GM23338 (cell line): Measurements from ENCODE around the gene ITPR2. TPM values are rescaled to one million over a fixed set of nuclear protein-coding genes. Genes with fewer than 3 reads are reported as not detected.

Source experiments
- ATAC-seq: fragments of 200-7000 bp; cut with Tn5 transposase; 3 replicates; pipeline ENCODE4 v1.9.1; 2020
- DNase-seq: peaks from one replicate; pipeline ENCODE4 v3.0.0-alpha.2; 2015; ENCODE audit warnings: low spot score
- H2AFZ ChIP-seq: fragments of 200-600 bp; sonication (generic); 2 replicates; pipeline ENCODE4 v1.8.0; 2016; ENCODE audit warnings: antibody characterized with exemption, mild to moderate bottlenecking, moderate library complexity
- H3F3A ChIP-seq: fragments of 200-600 bp; sonication (generic); replicated peaks from 2 replicates; pipeline ENCODE4 v1.8.0; 2017; ENCODE audit warnings: antibody characterized with exemption, mixed run types, low read depth
- H3K27ac ChIP-seq: fragments of 200-600 bp; sonication (generic); 2 replicates; pipeline ENCODE4 v1.6.1; 2016; ENCODE audit warnings: low read depth
- H3K27me3 ChIP-seq: fragments of 200-600 bp; sonication (generic); 2 replicates; pipeline ENCODE4 v1.8.0; 2016; ENCODE audit warnings: mild to moderate bottlenecking, mixed run types, moderate library complexity; ENCODE audit not compliant: insufficient read depth
- H3K36me3 ChIP-seq: fragments of 200-600 bp; sonication (generic); 2 replicates; pipeline ENCODE4 v1.8.0; 2016; ENCODE audit warnings: mild to moderate bottlenecking; ENCODE audit not compliant: insufficient read depth
- H3K4me1 ChIP-seq: fragments of 200-600 bp; sonication (generic); 2 replicates; pipeline ENCODE4 v1.8.0; 2016; ENCODE audit warnings: mild to moderate bottlenecking, moderate library complexity; ENCODE audit not compliant: insufficient read depth
- H3K4me2 ChIP-seq: fragments of 200-600 bp; sonication (generic); 2 replicates; pipeline ENCODE4 v1.7.1; 2017; ENCODE audit warnings: mixed run types
- H3K4me3 ChIP-seq: fragments of 200-600 bp; sonication (generic); 2 replicates; pipeline ENCODE4 v1.6.1; 2016; ENCODE audit warnings: mixed run types
- H3K79me2 ChIP-seq: fragments of 200-600 bp; sonication (generic); replicated peaks from 2 replicates; pipeline ENCODE4 v1.8.0; 2017; ENCODE audit warnings: mild to moderate bottlenecking; ENCODE audit not compliant: insufficient read depth
- H3K9me2 ChIP-seq: fragments of 200-600 bp; sonication (generic); 2 replicates; pipeline ENCODE4 v1.8.0; 2017; ENCODE audit not compliant: insufficient read depth
- H4K20me1 ChIP-seq: fragments of 200-600 bp; sonication (generic); replicated peaks from 2 replicates; pipeline ENCODE4 v1.8.0; 2017; ENCODE audit warnings: mild to moderate bottlenecking; ENCODE audit not compliant: insufficient read depth
- H3K27ac Mint-ChIP-seq: 2 replicates; pipeline ENCODE4 v1.8.0; 2020; ENCODE audit warnings: inconsistent platforms, mild to moderate bottlenecking, moderate library complexity, mixed read lengths
- H3K27me3 Mint-ChIP-seq: 3 replicates; pipeline ENCODE4 v1.8.0; 2022; ENCODE audit warnings: low read depth, mild to moderate bottlenecking, moderate library complexity, mixed read lengths, inconsistent platforms; ENCODE audit not compliant: insufficient read depth, poor library complexity
- H3K36me3 Mint-ChIP-seq: 3 replicates; pipeline ENCODE4 v1.8.0; 2021; ENCODE audit warnings: low read depth, mild to moderate bottlenecking, inconsistent platforms, moderate library complexity, mixed read lengths
- H3K4me1 Mint-ChIP-seq: 3 replicates; pipeline ENCODE4 v1.8.0; 2020; ENCODE audit warnings: mild to moderate bottlenecking, inconsistent platforms, mixed read lengths
- H3K4me3 Mint-ChIP-seq: 3 replicates; pipeline ENCODE4 v1.8.0; 2021; ENCODE audit warnings: moderate library complexity, mild to moderate bottlenecking, inconsistent platforms, mixed read lengths
- H3K9me3 Mint-ChIP-seq: 3 replicates; pipeline ENCODE4 v1.8.0; 2020; ENCODE audit warnings: moderate library complexity, mild to moderate bottlenecking, inconsistent platforms, mixed read lengths
- CREB1 ChIP-seq: fragments of 250-450 bp; sonication (Bioruptor Pico); IDR thresholded peaks from 2 replicates; pipeline ENCODE4 v1.5.0; 2020; ENCODE audit warnings: low read depth, mild to moderate bottlenecking, moderate library complexity
- CTCF ChIP-seq, 2 experiments: fragments of 200-600 bp in 1 of 2; sonication (generic) in 1 of 2; conservative IDR thresholded peaks; 2 replicates each; pipeline versions ENCODE4 v1.5.1 to v1.6.1; 2016 to 2017; ENCODE audit warnings: antibody characterized with exemption in 2 of 2, low read depth in 2 of 2, mild to moderate bottlenecking in 2 of 2, moderate library complexity in 1 of 2
- EZH2 ChIP-seq: fragments of 200-600 bp; sonication (generic); IDR thresholded peaks from one replicate; pipeline ENCODE4 v1.8.0; 2017; ENCODE audit warnings: antibody characterized with exemption, mild to moderate bottlenecking, low read depth; ENCODE audit not compliant: unreplicated experiment
- EZH2phosphoT487 ChIP-seq: fragments of 200-600 bp; sonication (generic); IDR thresholded peaks from one replicate; pipeline ENCODE4 v1.8.1; 2018; ENCODE audit warnings: antibody characterized with exemption; ENCODE audit not compliant: unreplicated experiment
- JUNB ChIP-seq: IDR thresholded peaks from one replicate; pipeline ENCODE4 v1.6.1; 2016; ENCODE audit warnings: antibody characterized with exemption; ENCODE audit not compliant: unreplicated experiment
- NANOG ChIP-seq: IDR thresholded peaks from 2 replicates; pipeline ENCODE4 v1.6.1; 2016; ENCODE audit warnings: antibody characterized with exemption, borderline replicate concordance
- POLR2AphosphoS5 ChIP-seq: IDR thresholded peaks from 2 replicates; pipeline ENCODE4 v1.6.1; 2016; ENCODE audit warnings: antibody characterized with exemption, low read depth
- STAT1 ChIP-seq: IDR thresholded peaks from one replicate; pipeline ENCODE4 v1.6.1; 2016; ENCODE audit warnings: antibody characterized with exemption; ENCODE audit not compliant: unreplicated experiment
- ZNF114 ChIP-seq: fragments of 250-450 bp; sonication (Bioruptor Pico); IDR thresholded peaks from 2 replicates; pipeline ENCODE4 v1.5.0; 2020; ENCODE audit warnings: mild to moderate bottlenecking, moderate library complexity
- ZNF331 ChIP-seq: fragments of 250-450 bp; sonication (Bioruptor Pico); IDR thresholded peaks from 2 replicates; pipeline ENCODE4 v1.5.0; 2020; ENCODE audit warnings: low read depth, mild to moderate bottlenecking, moderate library complexity
- polyA plus RNA-seq: library from polyadenylated mRNA; unstranded; fragments of >200 nt; fragmentation: Nextera tagmentation; extraction: Ambion mirVana; gene quantifications from 2 replicates; pipeline ENCODE4 v1.2.1, GENCODE V29; 2016
- total RNA-seq: library from RNA; depleted of rRNA; stranded (reverse); fragments of >200 nt; shearing (Covaris generic); gene quantifications from 2 replicates; pipeline ENCODE4 v1.2.3, GENCODE V29; 2014
- TF ChIP-seq, protein P1 (sequence below): IDR thresholded peaks from 2 replicates; pipeline ENCODE4 v1.6.1; 2016; ENCODE audit warnings: antibody characterized with exemption

Gene ITPR2
- total and polyA plus RNA-seq, 2 experiments from 2014 or later: 44.5 to 65.2 TPM

- no peak overlapping the region for H3K4me3 Mint-ChIP-seq
- no peak overlapping the region for H3K4me3 ChIP-seq
- H2AFZ ChIP-seq: no peak overlapping the region
- ATAC-seq (no peak), DNase-seq (no peak)
- no peaks in the 10 kb centered on the region; the same call in 1 of the 2 replicates for H3K36me3 ChIP-seq
- H3K9me3 Mint-ChIP-seq: peaks cover 4% of the 10 kb centered on the region; the same call in 2 of the 3 replicates
- H3K4me1 Mint-ChIP-seq: peaks cover 42% of the 10 kb centered on the region
- no peaks in the 10 kb centered on the region for H4K20me1 ChIP-seq
- no peaks in the 10 kb centered on the region for H3K27me3 ChIP-seq
- TF ChIP-seq EZH2phosphoT487: no peak
- TF ChIP-seq NANOG: no peak
- TF ChIP-seq ZNF114: no peak
- TF ChIP-seq JUNB: no peak
- TF ChIP-seq, protein P1, sequence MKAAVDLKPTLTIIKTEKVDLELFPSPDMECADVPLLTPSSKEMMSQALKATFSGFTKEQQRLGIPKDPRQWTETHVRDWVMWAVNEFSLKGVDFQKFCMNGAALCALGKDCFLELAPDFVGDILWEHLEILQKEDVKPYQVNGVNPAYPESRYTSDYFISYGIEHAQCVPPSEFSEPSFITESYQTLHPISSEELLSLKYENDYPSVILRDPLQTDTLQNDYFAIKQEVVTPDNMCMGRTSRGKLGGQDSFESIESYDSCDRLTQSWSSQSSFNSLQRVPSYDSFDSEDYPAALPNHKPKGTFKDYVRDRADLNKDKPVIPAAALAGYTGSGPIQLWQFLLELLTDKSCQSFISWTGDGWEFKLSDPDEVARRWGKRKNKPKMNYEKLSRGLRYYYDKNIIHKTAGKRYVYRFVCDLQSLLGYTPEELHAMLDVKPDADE: no peak
- no peak for TF ChIP-seq EZH2
- no peak for TF ChIP-seq ZNF331 (CRISPR knock-in tag)
- no peak for TF ChIP-seq POLR2AphosphoS5
- TF ChIP-seq STAT1: no peak
- no peak for TF ChIP-seq CREB1 (CRISPR knock-in tag)
- 0 out of 2 replicates have a peak overlapping the region, but pooled peaks have one; percentile 11 for H3K27ac ChIP-seq
- H3K27me3 Mint-ChIP-seq: peaks cover 2% of the 10 kb centered on the region
- H3F3A ChIP-seq: no peaks in the 10 kb centered on the region
- H3K4me2 ChIP-seq: no peak overlapping the region
- peaks cover 48% of the 10 kb centered on the region for H3K4me1 ChIP-seq
- peaks cover 14% of the 10 kb centered on the region for H3K36me3 Mint-ChIP-seq
- no peak overlapping the region; the same call in 1 of the 2 replicates for H3K27ac Mint-ChIP-seq
- no peaks in the 10 kb centered on the region; the same call in 1 of the 2 replicates for H3K9me2 ChIP-seq
- H3K79me2 ChIP-seq: peaks cover 56% of the 10 kb centered on the region
Measured at GRCh38 chr12:26744042-26744626, 88.9 kb downstream of the ITPR2 start.

DNA sequence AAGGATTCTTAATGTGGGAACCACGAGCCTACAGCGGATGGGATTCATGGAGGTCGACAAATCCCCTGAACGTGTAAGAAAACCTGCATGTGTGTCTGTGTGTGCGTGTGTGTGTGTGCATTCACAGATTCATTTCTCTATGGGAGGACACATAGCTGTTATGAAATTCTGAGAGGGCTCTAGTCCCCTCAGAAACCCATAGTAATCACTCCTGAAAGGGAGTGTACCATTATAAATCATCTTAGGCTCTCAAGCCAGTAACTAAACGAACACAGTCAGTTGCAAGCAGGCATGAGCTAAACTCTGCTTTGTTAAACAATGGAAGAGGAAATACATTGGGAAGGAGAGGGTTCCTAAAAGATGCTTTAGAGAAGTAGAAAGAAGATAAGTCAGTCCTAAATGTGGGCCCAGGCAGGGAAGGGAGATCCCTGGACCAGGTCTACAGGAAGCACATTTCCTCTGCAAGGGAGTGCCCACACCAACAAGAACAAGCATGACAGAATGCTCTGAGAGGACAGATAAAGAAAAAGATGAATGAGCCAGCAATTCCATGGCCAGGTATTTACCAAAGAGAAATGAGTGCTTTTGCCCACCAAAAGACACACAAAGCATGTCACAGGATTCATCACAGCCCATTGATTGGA is 91.3 kb downstream of the ITPR2 start:
- H3K4me1 ChIP-seq: peaks cover 31% of the 10 kb centered on the region
- peak overlapping the region; percentile 53 for H3K27ac ChIP-seq
- DNase-seq: no peak
- no peaks in the 10 kb centered on the region for H3F3A ChIP-seq
- Mint-ChIP-seq H3K4me3 (no peak overlapping the region), H3K9me3 (peaks cover 5% of the 10 kb centered on the region; the same call in 2 of the 3 replicates), H3K27ac (peak overlapping the region; percentile 74), H3K4me1 (peaks cover 26% of the 10 kb centered on the region), H3K36me3 (peaks cover 24% of the 10 kb centered on the region), H3K27me3 (peaks cover 2% of the 10 kb centered on the region)
- peaks cover 64% of the 10 kb centered on the region for H3K79me2 ChIP-seq
- peak overlapping the region; percentile 47; the same call in 1 of the 2 replicates for H3K4me2 ChIP-seq
- no peak overlapping the region for H2AFZ ChIP-seq
- H4K20me1 ChIP-seq: no peaks in the 10 kb centered on the region
- no peaks in the 10 kb centered on the region for H3K27me3 ChIP-seq
- no peak for ATAC-seq
- H3K4me3 ChIP-seq: no peak overlapping the region
- no peaks in the 10 kb centered on the region; the same call in 1 of the 2 replicates for H3K36me3 ChIP-seq
- no peaks in the 10 kb centered on the region; the same call in 1 of the 2 replicates for H3K9me2 ChIP-seq
- TF ChIP-seq EZH2phosphoT487: no peak
- TF ChIP-seq NANOG: no peak
- TF ChIP-seq, protein P1: no peak
- TF ChIP-seq ZNF331 (CRISPR knock-in tag): no peak
- TF ChIP-seq CREB1 (CRISPR knock-in tag): no peak
- TF ChIP-seq CTCF (conservative IDR thresholded peaks at IDR 0.05; ENCODE audit: low read depth in 2 of 2): no peak
- TF ChIP-seq JUNB: no peak
- TF ChIP-seq POLR2AphosphoS5: no peak
- TF ChIP-seq STAT1: no peak
